ENCODE measurements around the gene TRPV3.

DNA sequence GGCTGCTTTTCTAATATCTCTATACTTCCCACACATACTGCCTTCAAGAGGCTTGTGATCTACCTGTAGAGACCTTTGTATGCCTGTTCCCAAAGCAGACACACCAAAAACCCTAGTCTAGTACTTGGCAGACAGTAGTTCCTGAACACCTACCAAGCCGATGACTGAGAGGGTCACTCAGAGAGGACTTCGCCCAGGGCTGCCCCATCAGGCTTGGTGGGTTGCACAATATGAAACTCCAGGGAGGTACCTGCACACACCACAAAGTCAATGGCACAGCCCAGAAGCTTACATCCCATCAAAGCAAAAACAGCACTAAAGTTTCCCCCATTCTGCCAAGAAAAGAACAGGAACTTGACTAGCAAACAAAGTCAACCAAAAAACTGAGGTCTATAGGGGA lies 51.6 kb downstream of the TRPV3 start:
- TF ChIP-seq, protein P1, sequence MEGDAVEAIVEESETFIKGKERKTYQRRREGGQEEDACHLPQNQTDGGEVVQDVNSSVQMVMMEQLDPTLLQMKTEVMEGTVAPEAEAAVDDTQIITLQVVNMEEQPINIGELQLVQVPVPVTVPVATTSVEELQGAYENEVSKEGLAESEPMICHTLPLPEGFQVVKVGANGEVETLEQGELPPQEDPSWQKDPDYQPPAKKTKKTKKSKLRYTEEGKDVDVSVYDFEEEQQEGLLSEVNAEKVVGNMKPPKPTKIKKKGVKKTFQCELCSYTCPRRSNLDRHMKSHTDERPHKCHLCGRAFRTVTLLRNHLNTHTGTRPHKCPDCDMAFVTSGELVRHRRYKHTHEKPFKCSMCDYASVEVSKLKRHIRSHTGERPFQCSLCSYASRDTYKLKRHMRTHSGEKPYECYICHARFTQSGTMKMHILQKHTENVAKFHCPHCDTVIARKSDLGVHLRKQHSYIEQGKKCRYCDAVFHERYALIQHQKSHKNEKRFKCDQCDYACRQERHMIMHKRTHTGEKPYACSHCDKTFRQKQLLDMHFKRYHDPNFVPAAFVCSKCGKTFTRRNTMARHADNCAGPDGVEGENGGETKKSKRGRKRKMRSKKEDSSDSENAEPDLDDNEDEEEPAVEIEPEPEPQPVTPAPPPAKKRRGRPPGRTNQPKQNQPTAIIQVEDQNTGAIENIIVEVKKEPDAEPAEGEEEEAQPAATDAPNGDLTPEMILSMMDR (IDR thresholded peaks at IDR 0.05; ENCODE audit: insufficient read depth, low read length, poor library complexity, severe bottlenecking): no peak
- no peak for TF ChIP-seq EZH2phosphoT487 (conservative IDR thresholded peaks at IDR 0.05; ENCODE audit: low read length)

All from SU-DHL-6 (cell line).